G401 (cell line): ENCODE data around the gene WDFY4. TPM values are rescaled to one million over a fixed set of nuclear protein-coding genes. Genes with fewer than 3 reads are reported as not detected.
"Not testable (repeated sequence)": the region's sequence is repeated elsewhere in the genome, so short reads cannot be mapped to it uniquely, and the experiment has no call there.

Experiments used
- DNase-seq: peaks from one replicate; pipeline ENCODE4 v3.0.0-alpha.2; 2015; ENCODE audit warnings: low spot score
- in situ Hi-C: cut with HindIII; loops from 2 replicates; pipeline ENCODE4 v1.10.0; 2016; ENCODE audit warnings: low sequenced_read_pairs, mixed read lengths
- total RNA-seq: library from RNA; depleted of rRNA; stranded (reverse); fragments of >200 nt; shearing (Covaris generic); gene quantifications from 2 replicates; pipeline ENCODE4 v1.2.3, GENCODE V29; 2014; rRNA removed

Gene WDFY4
- not detected in 2 replicates for total RNA-seq

- in situ Hi-C loops: no loop called here
- DNase-seq: no peak
Measured at GRCh38 chr10:48684792-48685623, at the start of gene WDFY4. WDFY4 (plus strand) TSS chr10:48684873; CDS start chr10:48709733, 24,860 bp downstream.

GRCh38 chr10:48634984-48635557 lies 49.6 kb upstream of the WDFY4 start:
- no peak for DNase-seq
- in situ Hi-C loops: no loop called here

DNA sequence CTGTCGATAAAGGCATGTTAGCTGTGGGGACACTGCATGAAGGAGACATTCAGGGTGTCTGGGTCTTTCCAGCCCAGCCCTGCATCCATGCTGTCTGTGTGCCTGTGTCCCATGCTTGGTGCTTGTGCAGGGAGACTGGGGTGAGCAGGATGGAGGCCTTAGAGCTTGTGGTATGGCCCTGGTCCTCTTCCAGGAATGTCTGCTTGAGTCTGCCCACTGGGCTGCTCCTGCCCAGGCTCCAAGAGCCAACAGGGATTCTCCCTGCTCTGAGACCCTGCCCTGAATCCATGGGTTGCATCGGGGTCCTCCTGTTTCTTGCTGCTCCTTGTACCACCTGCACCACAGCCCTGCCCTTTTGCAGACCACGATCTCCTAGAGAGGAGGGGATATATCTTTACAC lies 48.4 kb upstream of the WDFY4 start:
- in situ Hi-C loops: no loop called here
- no peak for DNase-seq

DNA sequence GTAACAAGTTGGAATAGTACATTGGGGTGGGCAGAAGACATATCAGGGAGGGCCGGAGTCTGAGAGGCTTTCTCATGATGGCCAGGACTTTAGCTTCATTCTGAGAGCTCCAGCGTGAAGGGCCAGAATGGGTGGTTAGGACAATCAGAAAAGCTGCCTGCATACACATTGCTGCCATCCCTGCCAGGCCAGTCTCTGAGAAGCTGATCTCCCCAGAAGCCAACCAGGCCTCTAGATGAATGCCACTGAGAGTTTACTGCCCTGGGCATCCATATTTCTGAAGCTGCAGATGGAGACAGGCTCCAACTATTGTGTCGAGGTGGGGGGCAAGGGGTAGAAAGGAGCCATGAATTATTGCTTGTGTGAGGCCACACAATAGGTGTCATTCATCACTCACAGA lies 47.8 kb upstream of the WDFY4 start:
- no peak for DNase-seq
- in situ Hi-C loops: no loop called here

DNA sequence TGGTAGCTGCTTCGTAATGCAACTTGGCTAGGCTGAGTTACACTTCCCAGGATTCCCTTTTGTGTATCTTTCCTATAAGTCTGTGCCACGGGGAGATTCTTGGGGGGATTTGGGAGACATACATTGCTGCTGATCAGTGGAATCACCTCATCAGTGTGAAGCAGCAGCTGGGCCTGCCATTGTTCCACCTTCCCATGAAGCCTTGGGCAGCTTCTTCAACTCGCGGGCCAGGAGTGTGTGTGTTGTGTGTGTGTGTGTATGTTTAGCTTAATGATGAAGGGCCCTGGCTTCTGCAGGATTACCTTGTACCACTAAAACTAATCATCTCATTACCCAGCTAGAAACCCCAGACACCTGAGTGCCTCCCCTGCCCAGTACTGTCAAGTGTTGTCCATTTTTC lies 46.5 kb upstream of the WDFY4 start:
- in situ Hi-C loops: no loop called here
- no peak for DNase-seq

- in situ Hi-C loops: no loop called here
- no peak for DNase-seq
Measured at GRCh38 chr10:48638739-48639527, 45.7 kb upstream of the WDFY4 start.

DNA sequence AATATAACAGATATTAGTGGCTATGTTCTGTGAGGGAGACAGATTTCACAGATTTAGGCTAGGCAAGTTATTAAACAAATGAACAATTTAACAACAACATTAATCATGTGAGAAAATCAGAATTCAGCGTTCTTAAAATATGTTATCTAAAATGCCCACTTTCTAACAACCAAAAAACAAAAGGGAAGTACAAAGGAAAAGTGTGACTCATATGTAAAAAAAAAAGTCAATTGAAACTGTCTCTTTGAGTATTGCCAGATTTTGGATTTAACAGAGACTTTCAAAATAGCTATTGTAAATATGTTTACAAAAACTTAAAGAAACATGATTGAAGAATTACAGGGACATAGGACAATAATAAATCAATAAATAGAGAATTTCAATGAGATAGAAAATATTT lies 45.0 kb upstream of the WDFY4 start:
- DNase-seq: no peak
- in situ Hi-C loops: no loop called here

DNA sequence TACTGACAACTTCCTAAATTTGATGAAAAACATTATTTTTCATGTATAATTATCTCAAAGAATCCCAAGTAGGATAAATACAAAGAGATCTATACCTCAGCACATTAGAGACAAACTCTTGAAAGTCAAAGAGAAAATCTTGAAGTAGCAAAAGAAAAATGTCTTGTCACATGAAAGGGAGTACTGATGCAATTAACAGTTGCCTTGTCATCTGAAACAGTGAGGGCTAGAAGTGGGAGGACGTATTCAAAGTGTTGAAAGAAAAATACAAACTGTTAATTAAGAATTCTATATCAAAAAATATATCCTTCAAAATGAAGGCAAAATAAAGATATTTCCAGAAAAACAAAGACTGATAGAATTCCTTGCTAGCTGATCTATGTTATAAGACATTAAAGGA lies 44.3 kb upstream of the WDFY4 start:
- in situ Hi-C loops: no loop called here
- no peak for DNase-seq

- DNase-seq, in situ Hi-C loops: not testable (repeated sequence)
Measured at GRCh38 chr10:48641099-48641690, 43.5 kb upstream of the WDFY4 start.

DNA sequence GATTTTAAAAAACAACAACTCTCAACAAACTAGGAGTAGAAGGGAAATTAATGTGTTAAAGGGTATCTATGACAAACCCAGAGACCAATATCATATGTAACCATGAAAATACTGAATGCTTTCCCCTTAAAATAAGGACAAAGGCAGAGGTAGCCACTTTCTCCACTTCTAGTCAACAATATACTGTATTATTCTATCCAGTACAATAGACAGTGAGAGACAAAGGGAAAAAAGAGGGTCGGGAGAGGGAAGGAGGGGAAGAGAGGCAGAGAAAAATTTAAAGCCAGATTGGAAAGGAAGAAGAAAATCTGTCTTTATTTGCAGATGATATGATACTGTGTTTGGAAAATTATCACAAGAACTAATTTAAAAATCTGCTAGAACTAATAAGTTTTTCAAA lies 39.1 kb upstream of the WDFY4 start:
- no peak for DNase-seq

GRCh38 chr10:48647073-48647472 lies 37.6 kb upstream of the WDFY4 start:
- in situ Hi-C loops, DNase-seq: not testable (repeated sequence)

More for the DNA sequence above, 39.1 kb upstream of the WDFY4 start:
- in situ Hi-C loops: no loop called here

GRCh38 chr10:48648172-48648942 lies 36.3 kb upstream of the WDFY4 start:
- DNase-seq: no peak
- in situ Hi-C loops: no loop called here

GRCh38 chr10:48649349-48649944 lies 35.2 kb upstream of the WDFY4 start:
- in situ Hi-C loops: no loop called here
- DNase-seq: no peak

- in situ Hi-C loops: no loop called here
- no peak for DNase-seq
Measured at GRCh38 chr10:48651293-48651692, 33.4 kb upstream of the WDFY4 start.

GRCh38 chr10:48651839-48652238 lies 32.8 kb upstream of the WDFY4 start:
- in situ Hi-C loops: no loop called here
- DNase-seq: no peak

GRCh38 chr10:48652344-48652743 lies 32.3 kb upstream of the WDFY4 start:
- no peak for DNase-seq
- in situ Hi-C loops: no loop called here

- DNase-seq: no peak
- in situ Hi-C loops: no loop called here
Measured at GRCh38 chr10:48653347-48653746, 31.3 kb upstream of the WDFY4 start.

DNA sequence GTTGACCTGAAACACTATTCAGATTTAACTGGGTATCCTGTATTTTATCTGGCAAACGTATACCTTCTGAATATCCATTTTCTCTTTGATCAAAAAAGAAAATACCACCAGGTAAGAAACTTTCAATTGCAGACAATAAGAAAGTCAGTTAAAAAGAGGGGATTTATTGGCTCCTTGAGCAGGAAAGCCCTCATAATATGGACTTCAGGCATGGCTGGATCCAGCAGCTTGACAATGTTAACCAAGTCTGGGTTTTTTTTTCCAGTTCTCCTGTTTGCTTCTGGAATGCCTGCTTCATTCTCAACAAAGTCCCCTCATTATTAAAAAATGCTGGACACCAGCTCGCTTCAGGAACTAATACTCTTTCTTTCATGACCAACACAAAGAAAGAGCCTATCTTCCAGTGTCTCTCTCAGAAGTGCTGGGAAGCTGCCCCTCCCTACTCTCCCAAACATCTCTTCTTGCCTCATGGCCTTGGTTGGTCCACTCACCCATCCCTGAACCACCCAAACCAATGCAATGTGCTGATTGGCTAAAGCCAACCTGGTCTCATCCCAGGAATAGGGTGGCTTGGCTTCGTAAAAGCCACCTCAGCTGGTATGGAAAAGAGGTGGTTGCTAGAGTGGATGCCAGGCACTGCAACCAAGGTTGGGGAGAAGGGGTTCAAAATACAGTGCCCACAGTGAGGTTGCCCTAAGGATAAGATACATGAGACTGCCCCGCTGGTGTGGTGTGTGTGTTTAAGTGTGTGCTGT lies 30.6 kb upstream of the WDFY4 start:
- in situ Hi-C loops: no loop called here
- DNase-seq: no peak
